Activated naive CD8-positive, alpha-beta T cell (primary cell): ENCODE data around the gene MTG1.
"Not testable (repeated sequence)": the region's sequence is repeated elsewhere in the genome, so short reads cannot be mapped to it uniquely, and the experiment has no call there.

Source experiments
- H3K27ac Mint-ChIP-seq: one replicate; pipeline ENCODE4 v1.8.0; 2021; ENCODE audit warnings: mixed read lengths
- H3K27me3 Mint-ChIP-seq: one replicate; pipeline ENCODE4 v1.8.0; 2021; ENCODE audit warnings: mixed read lengths
- H3K36me3 Mint-ChIP-seq: one replicate; pipeline ENCODE4 v1.8.0; 2021; ENCODE audit warnings: mixed read lengths
- H3K4me1 Mint-ChIP-seq: one replicate; pipeline ENCODE4 v1.8.0; 2021; ENCODE audit warnings: low read depth, mixed read lengths
- H3K4me3 Mint-ChIP-seq: one replicate; pipeline ENCODE4 v1.8.0; 2021; ENCODE audit warnings: mild to moderate bottlenecking, mixed read lengths
- H3K9me3 Mint-ChIP-seq: one replicate; pipeline ENCODE4 v1.8.0; 2021; ENCODE audit warnings: low read depth, mixed read lengths

The MTG1 gene

DNA sequence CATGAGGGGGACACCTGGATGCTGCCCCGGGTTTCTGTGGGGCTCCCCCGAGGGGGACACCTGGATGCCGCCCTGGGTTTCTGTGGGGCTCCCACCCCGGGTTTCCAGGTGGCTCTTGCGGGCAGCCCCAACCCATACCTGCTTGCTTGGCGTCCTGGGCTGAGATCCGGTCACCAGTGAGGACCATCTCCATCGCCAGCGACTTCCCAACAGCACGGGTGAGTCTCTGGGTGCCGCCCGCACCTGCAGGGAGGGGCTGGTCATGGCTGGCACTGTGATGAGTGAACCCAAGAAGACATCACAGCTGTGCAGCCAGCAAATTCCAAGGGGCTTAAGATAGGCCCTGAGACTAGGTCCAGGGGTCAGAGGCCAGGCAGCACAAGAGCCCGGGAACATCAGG lies 27.2 kb upstream of the MTG1 start:
- Mint-ChIP-seq H3K9me3 (no peaks in the 10 kb centered on the region), H3K27ac (no peak overlapping the region), H3K4me1 (peaks cover 9% of the 10 kb centered on the region), H3K27me3 (no peaks in the 10 kb centered on the region), H3K36me3 (peaks cover 3% of the 10 kb centered on the region), H3K4me3 (no peak overlapping the region)

DNA sequence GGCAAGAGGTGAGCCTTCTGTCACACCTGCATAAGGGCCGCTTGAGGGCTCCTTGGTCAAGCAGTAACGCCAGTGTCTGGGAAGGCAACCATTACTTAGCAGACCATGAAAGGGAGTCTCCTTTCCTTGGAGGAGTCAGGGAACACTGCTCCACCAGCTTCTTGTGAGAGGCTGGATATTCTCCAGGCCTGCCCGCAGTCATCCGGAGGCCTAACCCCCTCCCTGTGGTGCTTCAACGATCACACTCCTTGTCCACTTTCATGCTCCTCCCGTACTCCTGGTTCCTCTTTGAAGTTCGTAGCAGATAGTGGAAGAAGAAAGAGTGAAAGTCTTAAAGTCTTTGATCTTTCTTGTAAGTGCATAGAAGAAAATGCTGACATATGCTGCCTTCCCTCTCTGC lies 26.5 kb upstream of the MTG1 start:
- not testable (repeated sequence) for H3K4me1 Mint-ChIP-seq, H3K36me3 Mint-ChIP-seq, H3K27me3 Mint-ChIP-seq, H3K27ac Mint-ChIP-seq, H3K4me3 Mint-ChIP-seq, H3K9me3 Mint-ChIP-seq

DNA sequence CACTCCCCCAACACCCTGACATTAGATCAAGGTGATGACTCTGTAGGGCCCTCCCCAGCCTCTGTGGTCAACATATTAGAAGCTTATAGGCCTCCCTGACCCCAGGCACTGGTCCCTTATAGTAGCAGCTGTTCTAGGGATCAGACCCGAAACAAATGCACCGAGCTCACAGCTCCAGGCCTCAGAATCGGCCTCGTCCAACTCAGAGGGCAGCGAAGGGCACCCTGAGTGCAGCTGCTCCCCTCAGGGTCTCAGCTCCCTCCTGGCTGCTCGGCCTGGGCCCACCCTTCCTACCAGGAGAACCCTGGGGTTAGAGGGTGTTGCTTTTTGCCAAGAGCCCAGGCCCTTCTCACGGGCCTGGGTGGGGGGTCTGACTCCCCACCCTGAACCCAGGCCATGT lies 25.8 kb upstream of the MTG1 start:
- no peak overlapping the region for H3K27ac Mint-ChIP-seq
- peaks cover 3% of the 10 kb centered on the region for H3K36me3 Mint-ChIP-seq
- no peaks in the 10 kb centered on the region for H3K9me3 Mint-ChIP-seq

DNA sequence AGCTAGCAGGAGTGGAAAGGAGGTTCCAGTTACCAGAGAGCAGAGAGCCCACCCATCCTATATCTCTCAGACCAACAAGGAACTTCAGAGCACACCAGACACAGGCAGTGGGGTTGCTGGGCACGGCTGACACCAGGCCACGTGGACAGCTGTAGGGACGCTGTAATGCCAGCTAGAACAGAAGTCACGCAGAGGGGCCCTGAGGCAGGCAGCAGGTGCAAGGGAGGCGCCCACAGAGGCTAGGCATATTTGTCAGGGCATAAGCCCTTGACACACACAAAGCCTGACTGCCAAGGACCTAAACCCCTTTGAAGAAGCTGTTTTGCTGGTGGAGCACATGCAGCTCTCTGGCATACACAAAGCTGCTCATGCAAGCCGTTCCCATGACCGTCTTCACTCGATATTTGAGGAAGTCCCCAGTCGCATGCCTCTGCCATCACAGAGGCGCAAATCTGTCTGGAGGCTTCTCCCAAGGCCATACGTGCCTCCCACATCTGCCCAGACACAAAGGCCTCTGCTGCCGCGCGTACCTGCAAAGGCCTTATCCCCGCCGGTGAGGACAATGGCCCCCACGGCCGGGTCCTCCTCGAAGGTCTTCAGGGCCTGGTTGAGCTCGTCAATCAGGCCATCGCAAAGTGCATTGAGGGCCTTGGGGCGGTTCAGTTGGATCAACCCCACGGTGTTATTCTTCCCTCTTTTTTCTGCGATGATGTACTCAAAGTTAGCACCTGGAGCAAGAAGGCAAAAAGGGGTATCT lies 23.7 kb upstream of the MTG1 start:
- Mint-ChIP-seq H3K36me3 (peaks cover 3% of the 10 kb centered on the region), H3K27me3 (no peaks in the 10 kb centered on the region), H3K27ac (no peak overlapping the region), H3K9me3 (no peaks in the 10 kb centered on the region), H3K4me1 (peaks cover 16% of the 10 kb centered on the region), H3K4me3 (no peak overlapping the region)

More for the DNA sequence above, 25.8 kb upstream of the MTG1 start:
- Mint-ChIP-seq H3K4me3 (no peak overlapping the region), H3K27me3 (no peaks in the 10 kb centered on the region), H3K4me1 (peaks cover 10% of the 10 kb centered on the region)

DNA sequence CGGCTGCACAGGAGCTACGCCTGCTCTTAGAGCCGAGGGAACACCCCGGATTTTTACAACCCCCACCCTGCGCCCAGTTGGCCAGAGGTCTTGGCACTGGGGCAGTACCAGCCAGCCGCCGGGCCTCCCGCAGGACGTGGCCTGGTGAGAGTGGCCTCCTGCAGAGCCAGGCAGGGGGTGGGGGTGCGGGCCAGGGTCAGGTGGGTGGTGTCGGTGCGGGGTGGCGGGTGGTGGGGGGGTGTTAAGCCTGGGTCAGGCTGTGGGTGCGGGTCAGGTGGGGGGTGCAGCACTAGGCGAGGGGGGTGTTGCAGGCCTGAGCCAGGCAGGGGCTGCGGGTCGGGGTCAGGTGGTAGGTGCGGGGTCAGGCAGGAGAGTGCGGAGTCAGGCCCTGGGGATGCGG lies 21.4 kb upstream of the MTG1 start:
- peaks cover 16% of the 10 kb centered on the region for H3K4me1 Mint-ChIP-seq
- peaks cover 3% of the 10 kb centered on the region for H3K36me3 Mint-ChIP-seq
- no peak overlapping the region for H3K27ac Mint-ChIP-seq
- no peaks in the 10 kb centered on the region for H3K9me3 Mint-ChIP-seq
- H3K4me3 Mint-ChIP-seq = peak overlapping the region; percentile 80
- no peaks in the 10 kb centered on the region for H3K27me3 Mint-ChIP-seq

DNA sequence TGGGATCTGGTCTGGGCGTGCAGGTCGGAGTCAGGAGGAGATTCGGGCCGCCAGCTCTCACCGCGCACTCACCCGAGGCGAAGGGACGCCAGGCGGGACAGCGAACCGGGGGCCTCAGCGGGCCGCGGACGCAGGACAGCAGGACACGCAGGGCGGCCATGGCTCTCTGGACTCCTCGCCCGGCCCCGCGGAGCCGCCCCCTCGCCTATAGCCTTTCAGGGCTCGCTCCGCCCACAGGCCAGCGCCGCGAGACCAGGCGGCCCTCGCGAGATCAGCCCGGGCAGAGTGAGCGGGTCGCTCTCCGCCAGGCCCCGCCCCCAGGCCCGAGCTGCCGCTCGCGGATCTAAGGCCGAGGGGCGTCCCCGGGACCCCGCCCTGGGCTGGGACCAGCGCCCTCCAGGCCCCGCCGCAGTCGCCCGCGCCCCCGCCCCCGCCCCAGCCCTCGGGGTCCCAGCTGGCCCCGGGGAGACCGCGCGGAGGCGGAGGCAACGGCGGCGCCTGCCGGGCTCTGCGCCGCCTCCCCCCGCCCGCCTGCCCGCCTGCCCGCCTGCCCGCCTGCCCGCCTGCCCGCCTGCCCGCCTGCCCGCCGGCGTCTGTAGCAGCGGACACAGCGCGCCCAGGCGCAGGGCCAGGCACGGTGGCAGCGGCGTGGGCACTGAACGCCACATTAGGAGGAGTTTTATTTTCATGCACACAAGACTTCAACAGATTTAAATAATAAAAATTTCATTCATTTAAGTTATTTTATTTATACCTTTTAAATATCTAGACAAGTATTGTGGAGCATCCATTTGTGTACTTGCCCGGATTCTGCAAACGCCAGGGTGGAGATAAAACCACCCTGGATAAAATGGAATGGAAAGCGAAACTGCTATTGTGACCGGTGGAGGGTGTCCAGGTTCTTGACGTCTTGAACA lies 20.5 kb upstream of the MTG1 start, which contains the start of gene ECHS1:
TSS of gene ECHS1 (minus strand) at position 181 of the 917 bp plus-strand sequence. CDS start at position 160, 21 bp downstream.
- Mint-ChIP-seq H3K4me1 (peaks cover 16% of the 10 kb centered on the region), H3K27me3 (no peaks in the 10 kb centered on the region), H3K9me3 (no peaks in the 10 kb centered on the region), H3K4me3 (peak within 1 kb of the TSS; percentile 85), H3K27ac (peak within 1 kb of the TSS; percentile 76), H3K36me3 (peaks cover 3% of the 10 kb centered on the region)

DNA sequence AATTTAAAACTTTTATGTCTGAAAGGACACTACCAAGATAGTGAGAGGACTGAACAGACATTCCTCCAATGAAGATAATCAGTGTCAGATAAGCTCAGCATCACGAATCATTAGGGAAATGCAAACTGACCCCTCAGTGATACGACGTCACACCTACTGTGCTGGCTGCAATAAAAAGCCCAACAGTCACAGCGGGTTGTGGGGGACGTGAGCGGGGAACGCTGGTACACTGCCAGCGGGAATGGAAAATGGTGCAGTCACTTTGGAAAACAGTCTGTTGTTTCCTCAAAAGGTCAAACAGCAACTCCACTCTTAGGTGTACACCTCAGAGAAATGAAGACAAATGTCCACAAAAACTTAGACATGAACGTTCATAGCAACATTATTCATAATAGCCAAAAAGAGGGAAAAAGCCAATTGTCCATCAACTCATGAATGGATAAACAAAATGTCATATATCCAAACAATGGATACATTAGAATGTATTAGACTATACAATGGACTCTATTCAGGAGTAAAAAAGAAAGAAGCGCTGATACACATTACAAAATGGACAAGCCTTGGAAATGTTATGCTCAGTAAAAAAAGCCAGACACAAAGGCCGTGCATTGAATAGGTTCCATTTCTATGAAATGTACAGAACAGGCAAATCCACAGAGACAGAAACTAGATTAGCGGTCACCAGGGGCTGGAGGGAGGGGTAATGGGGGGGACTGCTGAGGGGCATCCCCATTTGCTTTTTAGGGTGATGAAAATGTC lies 18.4 kb upstream of the MTG1 start:
- H3K9me3 Mint-ChIP-seq = no peaks in the 10 kb centered on the region
- no peaks in the 10 kb centered on the region for H3K36me3 Mint-ChIP-seq
- H3K27me3 Mint-ChIP-seq = no peaks in the 10 kb centered on the region
- H3K4me3 Mint-ChIP-seq = peak overlapping the region; percentile 64
- H3K27ac Mint-ChIP-seq = no peak overlapping the region
- H3K4me1 Mint-ChIP-seq = peaks cover 14% of the 10 kb centered on the region

DNA sequence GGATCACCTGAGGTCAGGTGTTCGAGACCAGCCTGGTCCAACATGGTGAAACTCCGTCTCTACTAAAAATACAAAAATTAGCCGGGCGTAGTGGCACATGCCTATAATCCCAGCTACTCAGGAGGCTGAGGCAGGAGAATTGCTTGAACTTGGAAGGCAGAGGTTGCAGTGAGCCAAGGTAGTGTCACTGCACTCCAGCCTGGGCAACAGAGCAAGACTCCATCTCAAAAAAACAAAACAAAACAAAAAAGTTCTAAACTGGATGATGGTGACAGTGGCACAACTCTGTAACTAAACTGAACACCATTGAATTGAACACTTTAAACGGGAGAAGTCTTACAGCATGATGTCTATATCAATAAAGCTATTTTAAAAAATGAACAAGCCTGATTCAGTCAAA lies 17.8 kb upstream of the MTG1 start:
- Mint-ChIP-seq H3K4me3 (peak overlapping the region; percentile 70), H3K4me1 (peaks cover 14% of the 10 kb centered on the region)
- not testable (repeated sequence) for H3K27me3 Mint-ChIP-seq, H3K9me3 Mint-ChIP-seq, H3K27ac Mint-ChIP-seq, H3K36me3 Mint-ChIP-seq

DNA sequence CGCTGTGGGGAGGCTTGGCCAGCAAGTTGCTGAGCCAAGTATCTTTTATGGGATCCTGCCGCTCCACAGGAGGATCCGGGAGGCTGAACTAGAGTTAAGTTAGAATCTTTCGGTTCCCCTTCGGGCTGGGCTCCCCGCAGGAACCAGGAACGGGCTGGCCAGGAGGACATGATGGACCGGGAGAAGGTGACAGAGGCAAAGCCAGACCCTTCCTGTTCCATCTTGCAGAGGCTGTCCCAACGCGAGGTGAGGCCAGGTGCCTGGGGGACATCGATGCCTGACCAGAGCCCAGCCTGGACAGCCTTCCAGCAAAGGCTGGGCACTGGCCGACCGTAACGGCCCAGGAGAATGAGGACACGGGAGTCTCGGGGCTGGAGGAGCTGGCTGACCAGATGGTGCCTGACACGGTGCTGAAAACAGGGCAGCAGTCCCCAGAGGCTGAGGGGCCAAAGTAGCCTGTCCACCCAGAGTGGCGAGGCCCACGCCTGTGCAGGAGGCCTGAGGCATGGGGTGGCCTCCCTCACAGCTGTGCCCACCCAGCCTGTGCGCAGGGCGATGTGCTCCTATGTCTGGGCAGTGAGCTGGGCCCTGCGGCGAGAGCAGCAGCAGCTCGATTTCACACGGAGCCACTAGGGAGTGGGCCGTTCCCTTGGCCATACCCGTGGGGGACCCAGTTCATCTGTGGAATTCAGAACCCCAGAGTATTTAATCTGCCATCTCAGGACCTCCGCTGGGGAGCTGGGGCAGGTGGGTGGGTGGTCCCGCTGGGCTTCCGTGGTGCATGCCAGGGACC lies 16.7 kb upstream of the MTG1 start:
- Mint-ChIP-seq H3K4me1 (peaks cover 8% of the 10 kb centered on the region), H3K4me3 (peak overlapping the region; percentile 63), H3K9me3 (no peaks in the 10 kb centered on the region), H3K27me3 (no peaks in the 10 kb centered on the region), H3K36me3 (no peaks in the 10 kb centered on the region), H3K27ac (no peak overlapping the region)

DNA sequence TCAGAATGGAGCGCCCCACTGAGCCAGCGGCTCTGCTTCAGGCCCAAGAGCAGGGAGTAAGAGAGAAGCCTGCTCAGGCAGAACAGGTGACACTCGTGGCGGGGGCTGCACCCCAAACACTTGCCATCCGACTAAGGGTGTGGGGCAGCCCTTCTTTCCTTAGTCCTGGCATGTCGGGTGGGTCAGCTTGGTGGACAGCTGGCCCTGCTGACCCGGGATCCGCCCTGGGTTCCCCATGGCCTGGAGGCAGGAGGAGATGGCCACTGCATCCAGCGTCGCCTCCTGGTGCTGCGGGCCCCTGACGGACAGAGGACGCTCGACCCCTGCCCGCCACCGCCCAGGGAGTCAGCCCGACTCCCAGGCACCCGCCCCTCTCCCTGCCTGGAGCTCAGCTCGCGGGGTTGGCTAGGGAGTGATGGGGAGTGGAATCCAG lies 16.1 kb upstream of the MTG1 start:
- Mint-ChIP-seq H3K27me3 (no peaks in the 10 kb centered on the region), H3K4me3 (peak overlapping the region; percentile 79), H3K36me3 (no peaks in the 10 kb centered on the region), H3K9me3 (no peaks in the 10 kb centered on the region), H3K4me1 (peaks cover 8% of the 10 kb centered on the region), H3K27ac (no peak overlapping the region)

DNA sequence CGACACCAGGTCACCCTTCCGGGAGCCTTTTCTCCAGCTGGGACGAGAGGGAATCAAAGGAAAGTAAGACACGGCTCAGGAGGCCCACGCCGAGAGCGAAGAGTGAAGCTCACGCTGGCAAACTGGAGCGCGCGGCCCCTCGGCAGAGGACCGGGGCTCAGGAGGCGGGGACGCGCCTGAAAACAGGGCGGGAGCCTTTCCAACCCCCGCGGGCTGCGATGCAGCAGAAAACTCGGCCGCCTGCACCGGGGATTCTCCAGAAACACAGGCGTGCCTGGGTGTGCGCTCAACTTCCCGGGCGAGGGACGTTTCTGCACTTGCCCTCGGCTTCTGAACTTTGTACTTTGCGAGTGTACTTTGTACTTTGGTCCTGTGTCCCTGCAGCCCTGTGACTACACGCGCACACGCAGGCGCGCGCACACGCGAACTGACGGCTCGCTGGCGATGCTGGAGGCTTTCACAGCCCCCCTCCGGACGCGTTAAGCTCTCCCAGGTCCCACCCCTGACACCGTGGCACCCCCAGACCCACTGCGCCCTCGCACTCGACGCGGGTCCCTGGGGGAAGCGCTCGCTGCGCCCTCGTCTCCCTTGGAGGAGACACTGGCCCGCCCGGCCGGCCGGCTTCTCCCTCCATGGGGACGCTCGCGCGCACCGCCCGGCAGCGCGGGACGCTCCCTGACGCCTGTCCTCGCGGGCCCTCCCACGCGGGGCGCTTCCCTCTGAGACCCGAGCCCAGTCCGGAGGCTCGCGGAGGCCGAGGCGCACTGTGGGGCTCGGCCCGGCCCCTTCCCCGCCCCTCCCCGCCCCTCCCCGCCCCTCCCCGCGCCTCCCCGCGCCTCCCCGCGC lies 15.5 kb upstream of the MTG1 start:
- Mint-ChIP-seq H3K27me3 (no peaks in the 10 kb centered on the region), H3K9me3 (no peaks in the 10 kb centered on the region), H3K4me3 (peak overlapping the region; percentile 79), H3K4me1 (peaks cover 8% of the 10 kb centered on the region), H3K36me3 (no peaks in the 10 kb centered on the region), H3K27ac (no peak overlapping the region)

DNA sequence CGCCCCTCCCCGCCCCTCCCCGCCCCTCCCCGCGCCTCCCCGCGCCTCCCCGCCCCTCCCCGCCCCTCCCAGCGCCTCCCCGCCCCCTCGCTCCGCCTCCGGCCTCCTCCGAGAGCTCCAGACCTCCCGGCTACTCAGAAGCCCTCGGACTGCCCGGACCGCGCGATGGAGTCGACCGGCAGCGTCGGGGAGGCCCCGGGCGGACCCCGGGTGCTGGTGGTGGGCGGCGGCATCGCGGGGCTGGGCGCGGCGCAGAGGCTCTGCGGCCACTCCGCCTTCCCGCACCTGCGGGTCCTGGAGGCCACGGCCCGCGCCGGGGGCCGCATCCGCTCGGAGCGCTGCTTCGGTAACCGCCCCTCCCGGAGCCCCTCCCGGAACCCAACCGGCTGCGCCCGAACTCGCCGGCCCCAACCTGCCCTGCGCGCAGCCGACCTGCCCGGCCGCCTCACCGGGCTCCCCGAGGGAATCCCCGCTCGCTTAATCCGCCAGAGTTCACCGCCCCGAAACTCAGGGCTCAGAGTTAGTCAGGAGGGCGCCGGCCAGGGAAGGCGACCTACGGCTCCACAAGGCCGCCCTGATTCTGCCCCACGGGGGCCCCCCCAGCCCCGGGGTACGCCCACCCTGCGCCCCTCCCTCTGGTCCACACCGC lies 14.7 kb upstream of the MTG1 start, which contains the start of gene PAOX:
TSS of gene PAOX (plus strand) at position 111 of the 649 bp plus-strand sequence. CDS start at position 166, 55 bp downstream.
- H3K4me1 Mint-ChIP-seq = peaks cover 5% of the 10 kb centered on the region
- H3K9me3 Mint-ChIP-seq = no peaks in the 10 kb centered on the region
- no peak within 1 kb of the TSS for H3K27ac Mint-ChIP-seq
- H3K4me3 Mint-ChIP-seq = peak within 1 kb of the TSS; percentile 79
- H3K27me3 Mint-ChIP-seq = no peaks in the 10 kb centered on the region
- no peaks in the 10 kb centered on the region for H3K36me3 Mint-ChIP-seq
